ENCODE data around the gene NRARP. TPM values are rescaled to one million over a fixed set of nuclear protein-coding genes. Genes with fewer than 3 reads are reported as not detected.
A peak's percentile ranks its signal among the peaks of the same experiment; 100 is the strongest.

The NRARP gene
- total RNA-seq, 1 donor from 2014 or later = 4.0 TPM

- intact Hi-C loops (cut with micrococcal nuclease) = no loop called here
- DNase-seq (no peak), ATAC-seq (no peak)
Measured at GRCh38 chr9:137252555-137253506, 49.2 kb downstream of the NRARP start.

- intact Hi-C loops (cut with micrococcal nuclease) = no loop called here
- DNase-seq (no peak), ATAC-seq (no peak)
Measured at GRCh38 chr9:137251490-137252268, 50.4 kb downstream of the NRARP start.

DNA sequence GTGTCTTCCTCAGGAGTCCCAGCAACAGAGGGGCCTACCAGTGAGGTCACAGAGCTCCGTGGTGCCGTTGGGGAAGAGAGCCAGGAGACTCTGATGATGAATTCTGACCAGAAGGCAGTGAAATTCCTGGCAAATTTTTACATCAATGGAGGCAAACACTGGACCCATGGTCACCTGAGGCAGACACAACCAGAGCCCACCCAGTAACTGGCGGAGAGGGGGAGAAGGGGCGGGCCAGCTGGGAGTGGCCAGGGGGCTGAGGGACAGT is 50.9 kb downstream of the NRARP start, which contains the start of gene STPG3:
STPG3 (plus strand) TSS at position 93 of the 268 bp plus-strand sequence; CDS start at position 94, 1 bp downstream.
- no peak for ATAC-seq
- DNase-seq = no peak
- intact Hi-C loops (cut with micrococcal nuclease) = no loop called here

GRCh38 chr9:137250329-137251193 is 51.5 kb downstream of the NRARP start:
- DNase-seq (peak; percentile 74), ATAC-seq (peak; percentile 58)

More at GRCh38 chr9:137250329-137251193, 51.5 kb downstream of the NRARP start:
- intact Hi-C loops (cut with micrococcal nuclease) = no loop called here

Other genes with a start within 250 kb of the NRARP start
- gene ENTPD2, start 248.2 kb downstream of the NRARP start, total RNA-seq = 2.1 TPM
- 0.12 TPM for gene SAPCD2, start 231.7 kb downstream of the NRARP start, total RNA-seq
- gene UAP1L1, start 224.8 kb downstream of the NRARP start, total RNA-seq = 12.6 TPM
- gene MAN1B1, start 215.3 kb downstream of the NRARP start, total RNA-seq = 21.4 TPM
- 155 TPM for gene DPP7, start 187.5 kb downstream of the NRARP start, total RNA-seq
- gene GRIN1, start 163.1 kb downstream of the NRARP start, total RNA-seq = not detected
- not detected for gene LRRC26, start 132.2 kb downstream of the NRARP start, total RNA-seq
- not detected for gene TMEM210, start 130.2 kb downstream of the NRARP start, total RNA-seq
- 38.2 TPM for gene ANAPC2, start 113.7 kb downstream of the NRARP start, total RNA-seq
- gene SSNA1, start 113.6 kb downstream of the NRARP start, total RNA-seq = 77.7 TPM
- gene TPRN, start 101.5 kb downstream of the NRARP start, total RNA-seq = 21.7 TPM
- 43.3 TPM for gene TMEM203, start 96.6 kb downstream of the NRARP start, total RNA-seq
- gene NDOR1, start 96.6 kb downstream of the NRARP start, total RNA-seq = 5.7 TPM
- gene RNF208, start 80.0 kb downstream of the NRARP start, total RNA-seq = 29.7 TPM
- gene CYSRT1, start 77.1 kb downstream of the NRARP start, total RNA-seq = not detected
- not detected for gene RNF224, start 74.8 kb downstream of the NRARP start, total RNA-seq
- gene SLC34A3, start 71.4 kb downstream of the NRARP start, total RNA-seq = not detected
- gene TUBB4B, start 61.0 kb downstream of the NRARP start, total RNA-seq = 439 TPM
- gene STPG3, start 51.0 kb downstream of the NRARP start, total RNA-seq = 0.69 TPM
- gene NELFB, start 46.9 kb downstream of the NRARP start, total RNA-seq = 43.6 TPM
- 19.3 TPM for gene TOR4A, start 24.5 kb downstream of the NRARP start, total RNA-seq
- gene EXD3, start 120.9 kb upstream of the NRARP start, total RNA-seq = 8.3 TPM
- 1.9 TPM for gene NOXA1, start 121.1 kb upstream of the NRARP start, total RNA-seq
- gene ENTPD8, start 139.1 kb upstream of the NRARP start, total RNA-seq = not detected
- 10.2 TPM for gene NSMF, start 157.1 kb upstream of the NRARP start, total RNA-seq
- gene PNPLA7, start 248.1 kb upstream of the NRARP start, total RNA-seq = 10.7 TPM
- 228 TPM for gene MRPL41, start 249.6 kb upstream of the NRARP start, total RNA-seq